ENCODE results near the gene TMCO4.

TMCO4 gene

DNA sequence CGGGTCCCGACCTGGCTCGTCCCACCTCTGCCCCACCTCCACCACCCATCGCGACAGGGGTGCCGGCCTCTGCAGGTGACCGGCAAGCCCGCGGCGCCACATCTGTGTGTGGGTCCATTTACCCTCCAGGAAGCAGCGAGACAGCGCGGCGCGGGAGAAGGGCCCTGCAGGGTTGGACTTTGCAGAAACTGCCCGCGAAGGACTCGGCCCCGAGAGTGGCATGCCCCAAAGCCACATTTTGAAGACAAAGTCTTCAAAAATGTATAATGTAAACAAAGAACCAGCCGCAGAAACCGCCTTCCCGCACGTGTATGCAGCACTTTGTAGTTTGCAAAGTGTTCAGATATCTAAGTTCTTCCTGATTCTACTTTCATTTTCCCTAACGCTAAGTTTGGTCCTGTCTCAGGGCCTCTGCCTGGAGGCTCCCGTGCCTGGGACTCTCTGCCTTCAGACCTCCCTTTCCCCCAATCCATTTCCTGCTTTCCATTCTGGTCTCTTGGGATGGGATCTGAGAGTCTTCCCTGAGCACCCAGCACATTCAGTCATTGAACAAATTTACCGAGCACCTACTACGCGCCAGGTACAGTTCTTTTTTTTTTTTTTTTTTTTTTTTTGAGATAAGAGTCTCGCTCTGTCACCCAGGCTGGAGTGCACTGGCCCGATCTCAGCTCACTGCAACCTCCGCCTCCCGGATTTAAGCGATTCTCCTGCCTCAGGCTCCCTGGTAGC, 524 bp upstream of the TMCO4 start (continued):
- TF ChIP-seq ZNF48 (tag by site-specific recombination; IDR thresholded peaks at IDR 0.05) (no peak), EGR2 (tag by site-specific recombination; IDR thresholded peaks at IDR 0.05; ENCODE audit: low read depth) (peak; percentile 40; the same call in 1 of the 2 replicates), SP2 (tag by site-specific recombination; IDR thresholded peaks at IDR 0.05) (peak; percentile 21; the same call in 1 of the 2 replicates), GLIS1 (tag by site-specific recombination; IDR thresholded peaks at IDR 0.05) (peak; percentile 68), ZNF366 (tag by site-specific recombination; conservative IDR thresholded peaks at IDR 0.05) (0 out of 2 replicates have a peak, but pooled peaks have one; percentile 40), GLI4 (tag by site-specific recombination; IDR thresholded peaks at IDR 0.05) (no peak), ZNF140 (tag by site-specific recombination; IDR thresholded peaks at IDR 0.05) (no peak), ZNF112 (tag by site-specific recombination; IDR thresholded peaks at IDR 0.05) (no peak), ZFP69B (tag by site-specific recombination; IDR thresholded peaks at IDR 0.05) (peak; percentile 49; the same call in 1 of the 2 replicates), SP3 (tag by site-specific recombination; IDR thresholded peaks at IDR 0.05) (peak; percentile 37; the same call in 1 of the 2 replicates), ZBTB48 (tag by site-specific recombination; IDR thresholded peaks at IDR 0.05) (peak; percentile 60), ZNF571 (tag by site-specific recombination; IDR thresholded peaks at IDR 0.05) (no peak), ZFP37 (tag by site-specific recombination; IDR thresholded peaks at IDR 0.05) (0 out of 2 replicates have a peak, but pooled peaks have one; percentile 26), KLF8 (tag by site-specific recombination; IDR thresholded peaks at IDR 0.05) (peak; percentile 55; the same call in 1 of the 2 replicates), ZSCAN23 (tag by site-specific recombination; IDR thresholded peaks at IDR 0.05) (0 out of 2 replicates have a peak, but pooled peaks have one; percentile 15), ZIC2 (tag by site-specific recombination; IDR thresholded peaks at IDR 0.05) (peak; percentile 95)
- TF ChIP-seq, protein P1, sequence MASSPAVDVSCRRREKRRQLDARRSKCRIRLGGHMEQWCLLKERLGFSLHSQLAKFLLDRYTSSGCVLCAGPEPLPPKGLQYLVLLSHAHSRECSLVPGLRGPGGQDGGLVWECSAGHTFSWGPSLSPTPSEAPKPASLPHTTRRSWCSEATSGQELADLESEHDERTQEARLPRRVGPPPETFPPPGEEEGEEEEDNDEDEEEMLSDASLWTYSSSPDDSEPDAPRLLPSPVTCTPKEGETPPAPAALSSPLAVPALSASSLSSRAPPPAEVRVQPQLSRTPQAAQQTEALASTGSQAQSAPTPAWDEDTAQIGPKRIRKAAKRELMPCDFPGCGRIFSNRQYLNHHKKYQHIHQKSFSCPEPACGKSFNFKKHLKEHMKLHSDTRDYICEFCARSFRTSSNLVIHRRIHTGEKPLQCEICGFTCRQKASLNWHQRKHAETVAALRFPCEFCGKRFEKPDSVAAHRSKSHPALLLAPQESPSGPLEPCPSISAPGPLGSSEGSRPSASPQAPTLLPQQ (tag by site-specific recombination; IDR thresholded peaks at IDR 0.05), result peak; percentile 66
- TF ChIP-seq, protein P2, sequence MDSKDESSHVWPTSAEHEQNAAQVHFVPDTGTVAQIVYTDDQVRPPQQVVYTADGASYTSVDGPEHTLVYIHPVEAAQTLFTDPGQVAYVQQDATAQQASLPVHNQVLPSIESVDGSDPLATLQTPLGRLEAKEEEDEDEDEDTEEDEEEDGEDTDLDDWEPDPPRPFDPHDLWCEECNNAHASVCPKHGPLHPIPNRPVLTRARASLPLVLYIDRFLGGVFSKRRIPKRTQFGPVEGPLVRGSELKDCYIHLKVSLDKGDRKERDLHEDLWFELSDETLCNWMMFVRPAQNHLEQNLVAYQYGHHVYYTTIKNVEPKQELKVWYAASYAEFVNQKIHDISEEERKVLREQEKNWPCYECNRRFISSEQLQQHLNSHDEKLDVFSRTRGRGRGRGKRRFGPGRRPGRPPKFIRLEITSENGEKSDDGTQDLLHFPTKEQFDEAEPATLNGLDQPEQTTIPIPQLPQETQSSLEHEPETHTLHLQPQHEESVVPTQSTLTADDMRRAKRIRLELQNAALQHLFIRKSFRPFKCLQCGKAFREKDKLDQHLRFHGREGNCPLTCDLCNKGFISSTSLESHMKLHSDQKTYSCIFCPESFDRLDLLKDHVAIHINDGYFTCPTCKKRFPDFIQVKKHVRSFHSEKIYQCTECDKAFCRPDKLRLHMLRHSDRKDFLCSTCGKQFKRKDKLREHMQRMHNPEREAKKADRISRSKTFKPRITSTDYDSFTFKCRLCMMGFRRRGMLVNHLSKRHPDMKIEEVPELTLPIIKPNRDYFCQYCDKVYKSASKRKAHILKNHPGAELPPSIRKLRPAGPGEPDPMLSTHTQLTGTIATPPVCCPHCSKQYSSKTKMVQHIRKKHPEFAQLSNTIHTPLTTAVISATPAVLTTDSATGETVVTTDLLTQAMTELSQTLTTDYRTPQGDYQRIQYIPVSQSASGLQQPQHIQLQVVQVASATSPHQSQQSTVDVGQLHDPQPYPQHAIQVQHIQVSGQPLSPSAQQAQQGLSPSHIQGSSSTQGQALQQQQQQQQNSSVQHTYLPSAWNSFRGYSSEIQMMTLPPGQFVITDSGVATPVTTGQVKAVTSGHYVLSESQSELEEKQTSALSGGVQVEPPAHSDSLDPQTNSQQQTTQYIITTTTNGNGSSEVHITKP (tag by site-specific recombination; IDR thresholded peaks at IDR 0.05), result peak; percentile 91
- TF ChIP-seq, protein P3, sequence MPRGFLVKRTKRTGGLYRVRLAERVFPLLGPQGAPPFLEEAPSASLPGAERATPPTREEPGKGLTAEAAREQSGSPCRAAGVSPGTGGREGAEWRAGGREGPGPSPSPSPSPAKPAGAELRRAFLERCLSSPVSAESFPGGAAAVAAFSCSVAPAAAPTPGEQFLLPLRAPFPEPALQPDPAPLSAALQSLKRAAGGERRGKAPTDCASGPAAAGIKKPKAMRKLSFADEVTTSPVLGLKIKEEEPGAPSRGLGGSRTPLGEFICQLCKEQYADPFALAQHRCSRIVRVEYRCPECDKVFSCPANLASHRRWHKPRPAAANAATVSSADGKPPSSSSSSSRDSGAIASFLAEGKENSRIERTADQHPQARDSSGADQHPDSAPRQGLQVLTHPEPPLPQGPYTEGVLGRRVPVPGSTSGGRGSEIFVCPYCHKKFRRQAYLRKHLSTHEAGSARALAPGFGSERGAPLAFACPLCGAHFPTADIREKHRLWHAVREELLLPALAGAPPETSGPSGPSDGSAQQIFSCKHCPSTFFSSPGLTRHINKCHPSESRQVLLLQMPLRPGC (tag by site-specific recombination; IDR thresholded peaks at IDR 0.05), result no peak
- TF ChIP-seq, protein P4, sequence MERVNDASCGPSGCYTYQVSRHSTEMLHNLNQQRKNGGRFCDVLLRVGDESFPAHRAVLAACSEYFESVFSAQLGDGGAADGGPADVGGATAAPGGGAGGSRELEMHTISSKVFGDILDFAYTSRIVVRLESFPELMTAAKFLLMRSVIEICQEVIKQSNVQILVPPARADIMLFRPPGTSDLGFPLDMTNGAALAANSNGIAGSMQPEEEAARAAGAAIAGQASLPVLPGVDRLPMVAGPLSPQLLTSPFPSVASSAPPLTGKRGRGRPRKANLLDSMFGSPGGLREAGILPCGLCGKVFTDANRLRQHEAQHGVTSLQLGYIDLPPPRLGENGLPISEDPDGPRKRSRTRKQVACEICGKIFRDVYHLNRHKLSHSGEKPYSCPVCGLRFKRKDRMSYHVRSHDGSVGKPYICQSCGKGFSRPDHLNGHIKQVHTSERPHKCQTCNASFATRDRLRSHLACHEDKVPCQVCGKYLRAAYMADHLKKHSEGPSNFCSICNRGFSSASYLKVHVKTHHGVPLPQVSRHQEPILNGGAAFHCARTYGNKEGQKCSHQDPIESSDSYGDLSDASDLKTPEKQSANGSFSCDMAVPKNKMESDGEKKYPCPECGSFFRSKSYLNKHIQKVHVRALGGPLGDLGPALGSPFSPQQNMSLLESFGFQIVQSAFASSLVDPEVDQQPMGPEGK (tag by site-specific recombination; IDR thresholded peaks at IDR 0.05), result peak; percentile 20; the same call in 1 of the 2 replicates
- TF ChIP-seq, protein P5, sequence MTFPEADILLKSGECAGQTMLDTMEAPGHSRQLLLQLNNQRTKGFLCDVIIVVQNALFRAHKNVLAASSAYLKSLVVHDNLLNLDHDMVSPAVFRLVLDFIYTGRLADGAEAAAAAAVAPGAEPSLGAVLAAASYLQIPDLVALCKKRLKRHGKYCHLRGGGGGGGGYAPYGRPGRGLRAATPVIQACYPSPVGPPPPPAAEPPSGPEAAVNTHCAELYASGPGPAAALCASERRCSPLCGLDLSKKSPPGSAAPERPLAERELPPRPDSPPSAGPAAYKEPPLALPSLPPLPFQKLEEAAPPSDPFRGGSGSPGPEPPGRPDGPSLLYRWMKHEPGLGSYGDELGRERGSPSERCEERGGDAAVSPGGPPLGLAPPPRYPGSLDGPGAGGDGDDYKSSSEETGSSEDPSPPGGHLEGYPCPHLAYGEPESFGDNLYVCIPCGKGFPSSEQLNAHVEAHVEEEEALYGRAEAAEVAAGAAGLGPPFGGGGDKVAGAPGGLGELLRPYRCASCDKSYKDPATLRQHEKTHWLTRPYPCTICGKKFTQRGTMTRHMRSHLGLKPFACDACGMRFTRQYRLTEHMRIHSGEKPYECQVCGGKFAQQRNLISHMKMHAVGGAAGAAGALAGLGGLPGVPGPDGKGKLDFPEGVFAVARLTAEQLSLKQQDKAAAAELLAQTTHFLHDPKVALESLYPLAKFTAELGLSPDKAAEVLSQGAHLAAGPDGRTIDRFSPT (tag by site-specific recombination; IDR thresholded peaks at IDR 0.05), result 0 out of 2 replicates have a peak, but pooled peaks have one; percentile 19
